K562 (cell line): Measurements from ENCODE around the gene CHD3. TPM values are rescaled to one million over a fixed set of nuclear protein-coding genes. Genes with fewer than 3 reads are reported as not detected.

Experiments used
- CBX3 ChIP-seq, 2 experiments: IDR thresholded peaks; 1 replicate in 1 of 2; 2 replicates in 1 of 2; pipeline ENCODE4 v1.6.1; 2012; ENCODE audit warnings: inconsistent platforms in 2 of 2, low read length in 2 of 2, borderline replicate concordance in 1 of 2, control low read depth in 1 of 2
- MEIS2 ChIP-seq: fragments of 450-650 bp; IDR thresholded peaks from 2 replicates; pipeline ENCODE4 v1.6.1; 2014; ENCODE audit warnings: mild to moderate bottlenecking; ENCODE audit not compliant: partially characterized antibody
- NFRKB ChIP-seq: fragments of 450-650 bp; IDR thresholded peaks from 2 replicates; pipeline ENCODE4 v1.6.1; 2016; ENCODE audit warnings: low read depth
- PRMT5 ChIP-seq: sonication (generic); formaldehyde crosslinking; IDR thresholded peaks from 2 replicates; pipeline ENCODE4 v1.5.0; 2020; ENCODE audit warnings: missing genetic modification reagents
- PRPF4 ChIP-seq: fragments of 200-400 bp; formaldehyde crosslinking; IDR thresholded peaks from one replicate; pipeline ENCODE4 v1.6.1; 2017; ENCODE audit warnings: low read length, low read depth, mild to moderate bottlenecking; ENCODE audit not compliant: insufficient read depth, poor library complexity, severe bottlenecking
- RBFOX2 ChIP-seq: fragments of 200-400 bp; formaldehyde crosslinking; IDR thresholded peaks from 2 replicates; pipeline ENCODE4 v1.6.1; 2017; ENCODE audit warnings: low read depth, mild to moderate bottlenecking, low read length, moderate library complexity
- YY1 ChIP-seq, 3 experiments: IDR thresholded peaks; 2 replicates each; pipeline ENCODE4 v1.6.1; 2011; ENCODE audit warnings: low read length in 2 of 3, mild to moderate bottlenecking in 2 of 3, moderate library complexity in 2 of 3, borderline replicate concordance in 1 of 3, control low read depth in 1 of 3, low read depth in 1 of 3; ENCODE audit not compliant: insufficient read depth in 3 of 3, insufficient replicate concordance in 2 of 3, control insufficient read depth in 1 of 3, insufficient read length in 1 of 3; ENCODE audit errors: extremely low read depth in 1 of 3
- polyA plus RNA-seq, 8 experiments: library from polyadenylated mRNA; depleted of rRNA in 4 of 8; stranded (reverse) in 5 of 8; unstranded in 3 of 8; fragments of >200 nt; fragmentation: Nextera tagmentation in 2 of 8; fragmentation: Illumina TruSeq in 1 of 8; extraction: Ambion mirVana in 2 of 8; extraction: Trizol in 1 of 8; gene quantifications; 2 replicates each; pipeline versions ENCODE4 v1.2.1 to v1.2.3, GENCODE V29; 2011 to 2014; ENCODE audit warnings: inconsistent platforms in 1 of 8, missing spikeins in 1 of 8
- total RNA-seq, 7 experiments: library from RNA; depleted of rRNA in 6 of 7; stranded (reverse); fragments of >200 nt in 6 of 7; fragmentation: Illumina TruSeq in 2 of 7; extraction: Trizol in 2 of 7; gene quantifications; 2 replicates each; pipeline versions ENCODE4 v1.2.1 to v1.2.3, GENCODE V29; 2011 to 2021; ENCODE audit warnings: low replicate concordance in 1 of 7

Gene CHD3
- total and polyA plus RNA-seq, 9 of the 15 experiments (the other 6 are each of a cell fraction or from before 2014, with no cell fraction given): 0.39 to 38.2 (median 21.2) TPM

- peak; percentile 49; the same call in 1 of the 2 replicates for TF ChIP-seq NFRKB
- peak; percentile 93 for TF ChIP-seq MEIS2
- peak in 1 of 3 experiments; percentile 7 for TF ChIP-seq YY1 (IDR thresholded peaks at IDR 0.05; ENCODE audit: borderline replicate concordance in 1 of 3, control insufficient read depth in 1 of 3, extremely low read depth in 1 of 3, insufficient read depth in 3 of 3, insufficient read length in 1 of 3, insufficient replicate concordance in 2 of 3, low read depth in 1 of 3, low read length in 2 of 3)
- TF ChIP-seq RBFOX2: peak; percentile 82
- no peak for TF ChIP-seq CBX3 (IDR thresholded peaks at IDR 0.05; ENCODE audit: borderline replicate concordance in 1 of 2, low read length in 2 of 2)
- TF ChIP-seq PRMT5 (CRISPR knock-in tag): no peak
- TF ChIP-seq PRPF4: peak; percentile 96
Observed at GRCh38 chr17:7885367-7886226, 3.0 kb upstream of the CHD3 start (continued).
